ENCODE data around the gene TMEM174.

DNA sequence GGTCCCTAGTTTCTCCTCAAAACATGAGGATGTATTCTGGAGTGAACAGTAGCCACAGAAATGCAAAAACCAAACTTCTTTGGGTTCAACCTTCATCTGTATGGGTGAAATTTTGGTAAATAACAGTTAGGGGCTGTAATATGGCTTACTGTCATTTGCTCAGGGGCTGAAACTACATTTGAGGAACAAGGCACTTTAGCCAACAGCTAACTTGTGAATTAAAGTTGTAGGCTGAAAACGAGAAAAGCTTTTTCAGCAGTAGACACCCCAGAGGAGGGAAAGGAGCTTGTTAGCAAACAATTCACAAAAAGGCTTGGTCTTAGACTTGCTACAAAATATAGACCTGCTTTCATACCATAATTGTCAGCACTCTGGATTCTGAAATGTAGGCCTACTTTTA, 46.0 kb upstream of the TMEM174 start:
- TF ChIP-seq, protein P1, sequence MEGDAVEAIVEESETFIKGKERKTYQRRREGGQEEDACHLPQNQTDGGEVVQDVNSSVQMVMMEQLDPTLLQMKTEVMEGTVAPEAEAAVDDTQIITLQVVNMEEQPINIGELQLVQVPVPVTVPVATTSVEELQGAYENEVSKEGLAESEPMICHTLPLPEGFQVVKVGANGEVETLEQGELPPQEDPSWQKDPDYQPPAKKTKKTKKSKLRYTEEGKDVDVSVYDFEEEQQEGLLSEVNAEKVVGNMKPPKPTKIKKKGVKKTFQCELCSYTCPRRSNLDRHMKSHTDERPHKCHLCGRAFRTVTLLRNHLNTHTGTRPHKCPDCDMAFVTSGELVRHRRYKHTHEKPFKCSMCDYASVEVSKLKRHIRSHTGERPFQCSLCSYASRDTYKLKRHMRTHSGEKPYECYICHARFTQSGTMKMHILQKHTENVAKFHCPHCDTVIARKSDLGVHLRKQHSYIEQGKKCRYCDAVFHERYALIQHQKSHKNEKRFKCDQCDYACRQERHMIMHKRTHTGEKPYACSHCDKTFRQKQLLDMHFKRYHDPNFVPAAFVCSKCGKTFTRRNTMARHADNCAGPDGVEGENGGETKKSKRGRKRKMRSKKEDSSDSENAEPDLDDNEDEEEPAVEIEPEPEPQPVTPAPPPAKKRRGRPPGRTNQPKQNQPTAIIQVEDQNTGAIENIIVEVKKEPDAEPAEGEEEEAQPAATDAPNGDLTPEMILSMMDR (conservative IDR thresholded peaks at IDR 0.05; ENCODE audit: low read length): no peak
- TF ChIP-seq EZH2phosphoT487 (IDR thresholded peaks at IDR 0.05; ENCODE audit: borderline replicate concordance): no peak
